SK-N-SH (cell line): ENCODE measurements around the gene SETD1B. TPM values are rescaled to one million over a fixed set of nuclear protein-coding genes. Genes with fewer than 3 reads are reported as not detected.

ENCODE experiments used
- CTCF ChIA-PET: fragments of 300-600, 350-600 bp; formaldehyde crosslinking; extraction: SDS; loops from one replicate; lab custom pipeline; 2021; lab: Yijun Ruan, JAX
- POLR2A ChIA-PET: fragments of 350-600 bp; sonication (Branson Sonifier 250); formaldehyde crosslinking; extraction: SDS; loops from one replicate; lab custom pipeline; 2020; ENCODE audit warnings: antibody characterized with exemption, inconsistent platforms; lab: Yijun Ruan, JAX
- DNase-seq: peaks from one replicate; pipeline ENCODE4 v3.0.0; 2012
- H2AFZ ChIP-seq: fragments of 200-600 bp; sonication (generic); 2 replicates; pipeline ENCODE4 v1.8.1; 2016; ENCODE audit warnings: antibody characterized with exemption, mild to moderate bottlenecking, low read depth
- H3F3A ChIP-seq: fragments of 200-600 bp; sonication (generic); replicated peaks from 2 replicates; pipeline ENCODE3; 2016; ENCODE audit warnings: antibody characterized with exemption, mild to moderate bottlenecking; ENCODE audit not compliant: insufficient read depth
- H3K27ac ChIP-seq, 2 experiments: fragments of 200-500 bp in 1 of 2; fragments of 200-600 bp in 1 of 2; sonication (Bioruptor generic) in 1 of 2; sonication (generic), shearing (Covaris generic) in 1 of 2; 2 replicates each; pipeline versions ENCODE4 v1.5.1 to v1.6.1; 2014 to 2016; ENCODE audit warnings: low read depth in 2 of 2, inconsistent platforms in 1 of 2, low read length in 1 of 2, mild to moderate bottlenecking in 1 of 2, mixed read lengths in 1 of 2
- H3K27me3 ChIP-seq: fragments of 200-600 bp; sonication (generic), shearing (Covaris generic); 2 replicates; pipeline ENCODE4 v1.6.1; 2016; ENCODE audit warnings: mixed run types; ENCODE audit not compliant: insufficient read depth
- H3K36me3 ChIP-seq, 2 experiments: fragments of 200-500 bp in 1 of 2; fragments of 200-600 bp in 1 of 2; sonication (Bioruptor generic) in 1 of 2; sonication (generic) in 1 of 2; replicated peaks in 1 of 2; 2 replicates each; pipeline versions ENCODE3 to v1.5.1; 2014 to 2016; ENCODE audit warnings: low read length in 1 of 2, mild to moderate bottlenecking in 1 of 2; ENCODE audit not compliant: insufficient read depth in 2 of 2, control insufficient read depth in 1 of 2
- H3K4me1 ChIP-seq, 2 experiments: fragments of 200-500 bp in 1 of 2; fragments of 200-600 bp in 1 of 2; sonication (Bioruptor generic) in 1 of 2; sonication (generic), shearing (Covaris generic) in 1 of 2; 2 replicates each; pipeline versions ENCODE4 v1.5.1 to v1.6.1; 2014 to 2016; ENCODE audit warnings: low read depth in 1 of 2, low read length in 1 of 2, mixed run types in 1 of 2; ENCODE audit not compliant: insufficient read depth in 2 of 2, control insufficient read depth in 1 of 2
- H3K4me2 ChIP-seq: fragments of 200-600 bp; sonication (generic), shearing (Covaris generic); 2 replicates; pipeline ENCODE4 v1.6.1; 2017; ENCODE audit warnings: mixed run types
- H3K4me3 ChIP-seq, 2 experiments: fragments of 200-500 bp in 1 of 2; fragments of 200-600 bp in 1 of 2; sonication (Bioruptor generic) in 1 of 2; sonication (generic), shearing (Covaris generic) in 1 of 2; 2 replicates each; pipeline versions ENCODE4 v1.5.1 to v1.8.1; 2014 to 2016; ENCODE audit warnings: low read depth in 2 of 2, inconsistent platforms in 1 of 2, low read length in 1 of 2, mild to moderate bottlenecking in 1 of 2, mixed read lengths in 1 of 2, moderate library complexity in 1 of 2
- H3K79me2 ChIP-seq: fragments of 200-600 bp; sonication (generic); 2 replicates; pipeline ENCODE4 v1.8.1; 2017; ENCODE audit warnings: mild to moderate bottlenecking; ENCODE audit not compliant: insufficient read depth
- H3K9ac ChIP-seq: fragments of 200-600 bp; sonication (generic); 2 replicates; pipeline ENCODE4 v1.6.1; 2017; ENCODE audit warnings: mixed run types
- H3K9me2 ChIP-seq: fragments of 200-600 bp; sonication (generic); 2 replicates; pipeline ENCODE4 v1.6.1; 2017; ENCODE audit warnings: mixed run types
- H3K9me3 ChIP-seq: fragments of 200-600 bp; sonication (generic); 2 replicates; pipeline ENCODE4 v1.6.1; 2017; ENCODE audit warnings: mixed run types, mild to moderate bottlenecking, moderate library complexity
- H4K20me1 ChIP-seq: fragments of 200-600 bp; sonication (generic); 2 replicates; pipeline ENCODE4 v1.6.1; 2017; ENCODE audit warnings: mild to moderate bottlenecking, mixed run types; ENCODE audit not compliant: insufficient read depth
- ELF1 ChIP-seq: IDR thresholded peaks from 2 replicates; pipeline ENCODE4 v1.4.0; 2012
- EZH2phosphoT487 ChIP-seq: fragments of 200-600 bp; sonication (generic); IDR thresholded peaks from 2 replicates; pipeline ENCODE4 v1.6.1; 2017; ENCODE audit warnings: low read depth, mixed run types, mild to moderate bottlenecking, antibody characterized with exemption, moderate library complexity, borderline replicate concordance
- GATA2 ChIP-seq: sonication (generic); formaldehyde crosslinking; IDR thresholded peaks from 2 replicates; pipeline ENCODE4 v1.5.0; 2020; ENCODE audit warnings: mild to moderate bottlenecking, missing genetic modification reagents
- PBX3 ChIP-seq: IDR thresholded peaks from 2 replicates; pipeline ENCODE4; 2012
- SIN3A ChIP-seq: IDR thresholded peaks from 2 replicates; pipeline ENCODE4 v1.6.1; 2012; ENCODE audit warnings: low read depth, mild to moderate bottlenecking, low read length, moderate library complexity, borderline replicate concordance
- ZBTB33 ChIP-seq: IDR thresholded peaks from 2 replicates; pipeline ENCODE4 v1.4.0; 2012; ENCODE audit warnings: low read depth, borderline replicate concordance
- WGBS: methylation state at CpG from one replicate; pipeline ENCODE4 v1.1.6; 2017; ENCODE audit warnings: low lambda C conversion rate; 5-methylcytosine and 5-hydroxymethylcytosine counted together
- polyA plus RNA-seq, 3 experiments: library from polyadenylated mRNA; depleted of rRNA; stranded (reverse); fragments of >200 nt; gene quantifications; 2 replicates each; pipeline ENCODE4 v1.2.3, GENCODE V29; 2012

SETD1B gene
- polyA plus RNA-seq, 1 of the 3 experiments (the other 2 are of a cell fraction), result 2.0 TPM

DNA sequence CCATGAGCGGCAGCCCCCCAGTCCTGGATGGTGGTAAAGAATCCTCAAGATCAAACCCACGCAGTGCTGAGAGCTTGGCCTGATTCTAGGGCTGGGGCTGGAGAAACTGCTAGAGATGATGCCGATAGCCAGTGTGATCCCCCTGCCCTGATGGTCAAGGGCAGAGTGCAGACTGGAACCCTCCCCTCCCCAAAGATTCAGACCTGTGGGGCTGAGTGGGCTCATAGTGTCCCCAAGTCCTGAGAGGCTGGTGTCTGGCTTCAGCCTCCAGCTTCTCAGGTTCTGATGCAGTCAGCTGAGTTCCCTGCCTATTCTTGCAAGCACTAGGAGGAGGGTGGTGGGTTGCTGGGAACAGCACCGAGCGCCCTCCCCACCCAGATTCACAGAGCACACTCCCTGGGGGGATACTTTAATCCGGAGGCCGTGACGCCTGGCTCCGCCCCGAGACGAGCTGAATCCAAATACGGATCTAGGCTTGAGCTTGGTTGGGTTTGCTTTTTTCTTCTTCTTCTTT, 22.3 kb upstream of the SETD1B start:
- Histone ChIP-seq H3K9me2 (no peaks in the 10 kb centered on the region), H3F3A (peaks cover 23% of the 10 kb centered on the region), H3K9me3 (no peaks in the 10 kb centered on the region), H3K36me3 (peaks cover 0 to 10% of the 10 kb centered on the region in 2 experiments), H4K20me1 (no peaks in the 10 kb centered on the region), H3K9ac (no peak overlapping the region), H3K4me2 (no peak overlapping the region), H3K79me2 (no peaks in the 10 kb centered on the region; the same call in 1 of the 2 replicates), H3K4me1 (peaks cover 0 to 13% of the 10 kb centered on the region in 2 experiments; a peak in 2 of 4 replicates), H2AFZ (no peak overlapping the region), H3K27ac (no peak overlapping the region), H3K27me3 (no peaks in the 10 kb centered on the region), H3K4me3 (no peak overlapping the region)
- WGBS, result 79% methylated on average over 12 of the region's 12 CpGs
- DNase-seq, result no peak
- TF ChIP-seq EZH2phosphoT487 (no peak), PBX3 (no peak), GATA2 (no peak), ELF1 (no peak)
- ChIA-PET POLR2A (interaction anchor here (1.4 kb wide), 1 partner anchor 13 kb away, joined by 4 read pairs; no protein-coding TSS in a partner anchor), CTCF (interaction anchor here (1.0 to 25.7 kb wide), 6 partner anchors 8 to 107 kb away, joined by 3 to 382 read pairs (median 8); partner anchors contain the start of genes PSMD9 and RHOF)

GRCh38 chr12:121781998-121782979, 21.5 kb upstream of the SETD1B start:
- Histone ChIP-seq H3K27me3 (no peaks in the 10 kb centered on the region), H2AFZ (no peak overlapping the region), H3F3A (peaks cover 28% of the 10 kb centered on the region), H3K4me3 (no peak overlapping the region), H3K36me3 (peaks cover 0 to 10% of the 10 kb centered on the region in 2 experiments), H3K27ac (no peak overlapping the region; a peak in 1 of 4 replicates), H3K9me2 (no peaks in the 10 kb centered on the region), H3K4me1 (peaks cover 0 to 13% of the 10 kb centered on the region in 2 experiments; a peak in 2 of 4 replicates), H4K20me1 (no peaks in the 10 kb centered on the region; the same call in 1 of the 2 replicates), H3K4me2 (no peak overlapping the region), H3K9ac (no peak overlapping the region), H3K9me3 (no peaks in the 10 kb centered on the region), H3K79me2 (no peaks in the 10 kb centered on the region; the same call in 1 of the 2 replicates)
- CTCF ChIA-PET, result interaction anchor here (0.6 to 25.7 kb wide), 7 partner anchors 9 to 106 kb away, joined by 3 to 382 read pairs (median 5); partner anchors contain the start of genes PSMD9 and RHOF
- no peak for TF ChIP-seq SIN3A
- TF ChIP-seq ZBTB33, result no peak
- POLR2A ChIA-PET, result interaction anchor here (1.4 kb wide), 1 partner anchor 13 kb away, joined by 4 read pairs; no protein-coding TSS in a partner anchor
- WGBS, result 69% methylated on average over 14 of the region's 14 CpGs
- DNase-seq, result no peak
